22Rv1 (cell line): Measurements from ENCODE around the gene SPEM2.

Experiments
- H3K27ac ChIP-seq: fragments of 450-650 bp; 2 replicates; pipeline ENCODE4 v1.5.1; 2017
- ZFX ChIP-seq: fragments of 450-650 bp; IDR thresholded peaks from 2 replicates; pipeline ENCODE4 v1.6.1; 2017; ENCODE audit warnings: antibody characterized with exemption, borderline replicate concordance
- TF ChIP-seq, protein P1 (sequence below): fragments of 450-650 bp; IDR thresholded peaks from 2 replicates; pipeline ENCODE4 v1.5.1; 2017; ENCODE audit warnings: mild to moderate bottlenecking

Gene SPEM2

DNA sequence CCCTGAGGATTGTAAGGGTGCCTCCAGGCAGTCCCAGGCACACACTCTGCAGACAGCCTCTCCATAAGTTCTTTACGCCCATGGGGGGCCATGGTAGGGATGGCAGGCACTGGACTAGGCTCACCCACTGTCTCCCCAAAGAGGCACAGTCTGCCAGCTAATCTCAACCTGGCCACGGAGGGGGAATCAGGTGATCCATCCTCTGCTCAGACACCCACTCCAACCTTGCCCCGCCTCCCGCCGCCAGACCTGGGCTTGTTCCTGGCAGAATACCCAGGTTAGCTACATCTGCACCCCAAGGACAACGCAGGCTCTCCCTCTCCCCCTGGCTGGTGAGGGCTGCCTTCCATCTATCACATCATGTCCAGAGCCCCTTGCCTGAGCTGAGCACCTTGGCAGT lies 16.6 kb upstream of the SPEM2 start:
- TF ChIP-seq, protein P1, sequence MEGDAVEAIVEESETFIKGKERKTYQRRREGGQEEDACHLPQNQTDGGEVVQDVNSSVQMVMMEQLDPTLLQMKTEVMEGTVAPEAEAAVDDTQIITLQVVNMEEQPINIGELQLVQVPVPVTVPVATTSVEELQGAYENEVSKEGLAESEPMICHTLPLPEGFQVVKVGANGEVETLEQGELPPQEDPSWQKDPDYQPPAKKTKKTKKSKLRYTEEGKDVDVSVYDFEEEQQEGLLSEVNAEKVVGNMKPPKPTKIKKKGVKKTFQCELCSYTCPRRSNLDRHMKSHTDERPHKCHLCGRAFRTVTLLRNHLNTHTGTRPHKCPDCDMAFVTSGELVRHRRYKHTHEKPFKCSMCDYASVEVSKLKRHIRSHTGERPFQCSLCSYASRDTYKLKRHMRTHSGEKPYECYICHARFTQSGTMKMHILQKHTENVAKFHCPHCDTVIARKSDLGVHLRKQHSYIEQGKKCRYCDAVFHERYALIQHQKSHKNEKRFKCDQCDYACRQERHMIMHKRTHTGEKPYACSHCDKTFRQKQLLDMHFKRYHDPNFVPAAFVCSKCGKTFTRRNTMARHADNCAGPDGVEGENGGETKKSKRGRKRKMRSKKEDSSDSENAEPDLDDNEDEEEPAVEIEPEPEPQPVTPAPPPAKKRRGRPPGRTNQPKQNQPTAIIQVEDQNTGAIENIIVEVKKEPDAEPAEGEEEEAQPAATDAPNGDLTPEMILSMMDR = no peak
- TF ChIP-seq ZFX = no peak
- no peak overlapping the region for H3K27ac ChIP-seq

DNA sequence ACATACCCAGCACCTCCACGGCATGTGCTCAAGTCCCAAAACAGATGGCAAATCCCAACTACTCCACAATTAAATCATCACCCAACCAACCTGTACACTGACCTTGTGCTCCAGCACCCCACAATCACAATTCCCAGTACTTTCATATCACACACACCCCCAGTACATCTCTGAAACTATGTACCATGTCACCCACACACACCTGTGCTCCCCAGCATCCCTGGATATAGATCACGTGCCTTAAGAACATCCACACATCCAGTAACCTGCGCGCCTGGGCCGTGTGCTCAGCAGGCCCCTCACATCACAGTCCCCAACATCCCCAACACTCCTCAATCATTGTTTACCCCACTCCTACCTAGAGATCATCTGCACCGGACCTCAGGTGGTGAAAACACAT lies 15.7 kb upstream of the SPEM2 start:
- no peak overlapping the region for H3K27ac ChIP-seq
- no peak for TF ChIP-seq ZFX
- TF ChIP-seq, protein P1 = no peak

DNA sequence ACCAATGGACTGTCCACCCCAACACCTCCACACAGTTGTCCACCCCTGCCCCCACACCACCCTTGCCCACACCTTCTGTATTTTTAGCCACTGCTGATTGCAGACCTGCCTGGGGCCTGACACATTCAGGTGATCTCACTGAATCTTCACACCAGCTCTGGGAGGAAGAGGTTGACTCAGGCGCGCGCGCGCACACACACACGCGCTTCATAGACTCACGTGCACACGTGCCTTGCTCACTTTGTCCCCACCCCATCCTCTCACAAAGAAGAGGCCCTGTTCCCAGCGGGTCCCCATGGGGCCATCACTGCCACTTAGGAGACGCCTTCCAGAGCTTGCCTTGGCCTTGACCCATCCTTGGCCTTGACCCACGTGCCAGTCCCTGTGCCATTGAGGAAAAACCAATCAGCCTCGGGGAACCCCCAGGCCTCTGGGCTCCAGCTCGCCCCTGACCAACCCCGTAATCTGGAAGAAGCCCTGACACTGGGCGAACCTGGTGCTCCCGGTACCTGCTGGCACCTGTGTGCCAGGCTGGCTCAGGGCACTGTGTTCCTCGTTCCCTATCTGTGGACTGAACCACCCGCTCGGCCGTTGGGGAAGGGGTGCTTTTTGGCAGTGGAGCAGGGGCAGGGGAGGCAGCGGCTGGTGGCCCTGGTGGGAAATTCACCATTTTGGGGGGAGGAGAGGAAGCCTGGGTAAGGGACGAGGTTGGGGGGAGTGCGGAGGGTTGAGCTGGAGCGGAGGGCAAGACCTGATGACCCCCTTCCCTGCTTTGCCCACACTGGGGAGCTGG lies 14.6 kb upstream of the SPEM2 start:
- no peak overlapping the region for H3K27ac ChIP-seq

DNA sequence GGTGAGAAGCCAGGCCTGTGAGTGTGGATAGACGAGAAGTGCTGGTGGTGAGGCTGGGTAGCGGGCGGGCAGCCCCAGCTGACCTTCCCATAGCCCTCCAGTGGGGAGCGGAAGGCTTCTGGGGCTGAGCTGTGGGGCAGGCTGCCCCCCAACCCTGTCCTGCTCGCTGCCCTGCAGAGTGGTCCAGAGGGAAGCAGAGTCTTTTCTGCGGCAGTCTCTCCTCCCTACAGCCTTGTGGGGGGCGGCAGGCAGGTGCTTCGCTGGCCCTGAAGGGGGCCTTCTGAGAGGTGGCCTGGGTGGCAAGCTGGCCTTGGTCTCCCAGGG lies 14.0 kb upstream of the SPEM2 start:
- no peak overlapping the region for H3K27ac ChIP-seq
- TF ChIP-seq ZFX = no peak
- TF ChIP-seq, protein P1 = no peak

More for the DNA sequence above, 14.6 kb upstream of the SPEM2 start:
- TF ChIP-seq, protein P1 = no peak
- TF ChIP-seq ZFX = no peak

DNA sequence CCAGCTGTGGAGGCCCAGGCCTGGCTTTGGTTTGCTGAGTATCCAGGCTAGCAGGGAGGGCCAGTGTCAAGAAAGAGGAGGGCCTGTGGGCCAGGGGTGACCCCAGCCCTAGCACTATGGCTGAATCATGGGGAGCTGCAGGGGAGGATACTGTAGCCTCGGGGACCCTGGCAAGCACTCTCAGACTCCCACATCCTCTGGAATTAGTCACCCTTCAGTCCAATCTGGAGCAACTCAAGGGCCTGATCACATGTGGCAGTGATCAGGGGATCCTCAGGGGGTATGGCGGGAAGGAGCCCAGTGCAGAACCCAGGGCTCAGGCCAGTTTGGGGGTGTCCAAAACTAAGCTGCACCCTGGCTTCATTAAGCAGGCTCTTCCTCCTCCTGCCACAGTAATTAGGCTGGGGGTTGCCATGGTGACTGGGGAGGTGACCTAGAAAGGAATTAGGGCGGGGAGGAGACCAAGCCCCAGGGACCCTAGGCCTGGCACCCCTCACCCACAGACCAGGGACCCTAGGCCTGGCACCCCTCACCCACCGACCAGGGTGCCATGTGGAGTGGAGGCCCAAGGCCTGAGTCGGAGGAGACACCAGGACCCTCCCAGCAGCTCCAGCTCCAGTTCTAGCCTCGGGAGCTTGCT lies 11.9 kb upstream of the SPEM2 start:
- no peak overlapping the region for H3K27ac ChIP-seq
- TF ChIP-seq, protein P1 = no peak
- no peak for TF ChIP-seq ZFX

DNA sequence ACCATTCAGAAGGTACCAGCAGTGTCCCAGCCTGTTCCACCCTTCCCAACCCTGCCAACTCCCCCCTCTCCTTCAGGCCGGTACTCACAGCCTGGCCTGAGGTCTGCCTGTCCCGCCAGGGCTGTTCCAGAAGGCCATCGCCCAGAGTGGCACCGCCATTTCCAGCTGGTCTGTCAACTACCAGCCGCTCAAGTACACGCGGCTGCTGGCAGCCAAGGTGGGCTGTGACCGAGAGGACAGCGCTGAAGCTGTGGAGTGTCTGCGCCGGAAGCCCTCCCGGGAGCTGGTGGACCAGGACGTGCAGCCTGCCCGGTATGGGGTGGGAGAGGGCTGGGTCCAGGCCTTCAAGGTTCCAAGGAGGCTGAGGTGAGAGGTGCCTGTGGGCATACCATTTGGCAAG lies 10.6 kb upstream of the SPEM2 start:
- TF ChIP-seq, protein P1 = no peak
- no peak for TF ChIP-seq ZFX
- no peak overlapping the region for H3K27ac ChIP-seq

DNA sequence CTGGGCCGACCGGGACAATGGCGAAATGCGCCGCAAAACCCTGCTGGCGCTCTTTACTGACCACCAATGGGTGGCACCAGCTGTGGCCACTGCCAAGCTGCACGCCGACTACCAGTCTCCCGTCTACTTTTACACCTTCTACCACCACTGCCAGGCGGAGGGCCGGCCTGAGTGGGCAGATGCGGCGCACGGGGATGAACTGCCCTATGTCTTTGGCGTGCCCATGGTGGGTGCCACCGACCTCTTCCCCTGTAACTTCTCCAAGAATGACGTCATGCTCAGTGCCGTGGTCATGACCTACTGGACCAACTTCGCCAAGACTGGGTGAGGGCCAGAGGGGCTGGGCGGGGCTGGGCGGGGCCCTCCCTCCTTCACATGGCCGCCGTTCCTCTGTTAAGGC lies 9.6 kb upstream of the SPEM2 start:
- TF ChIP-seq, protein P1 = no peak
- TF ChIP-seq ZFX = no peak

More for the DNA sequence above, 9.6 kb upstream of the SPEM2 start:
- H3K27ac ChIP-seq = no peak overlapping the region
